CD4-positive, alpha-beta T cell treated with Interleukin-1 beta for 1 hour (primary cell): ENCODE data around the gene SBNO2.
"Not testable (repeated sequence)": the region's sequence is repeated elsewhere in the genome, so short reads cannot be mapped to it uniquely, and the experiment has no call there.

Experiments
- DNase-seq, 2 donors: peaks; one replicate each; pipeline ENCODE4 v3.0.0-alpha.2; 2020 to 2022

SBNO2 gene

DNA sequence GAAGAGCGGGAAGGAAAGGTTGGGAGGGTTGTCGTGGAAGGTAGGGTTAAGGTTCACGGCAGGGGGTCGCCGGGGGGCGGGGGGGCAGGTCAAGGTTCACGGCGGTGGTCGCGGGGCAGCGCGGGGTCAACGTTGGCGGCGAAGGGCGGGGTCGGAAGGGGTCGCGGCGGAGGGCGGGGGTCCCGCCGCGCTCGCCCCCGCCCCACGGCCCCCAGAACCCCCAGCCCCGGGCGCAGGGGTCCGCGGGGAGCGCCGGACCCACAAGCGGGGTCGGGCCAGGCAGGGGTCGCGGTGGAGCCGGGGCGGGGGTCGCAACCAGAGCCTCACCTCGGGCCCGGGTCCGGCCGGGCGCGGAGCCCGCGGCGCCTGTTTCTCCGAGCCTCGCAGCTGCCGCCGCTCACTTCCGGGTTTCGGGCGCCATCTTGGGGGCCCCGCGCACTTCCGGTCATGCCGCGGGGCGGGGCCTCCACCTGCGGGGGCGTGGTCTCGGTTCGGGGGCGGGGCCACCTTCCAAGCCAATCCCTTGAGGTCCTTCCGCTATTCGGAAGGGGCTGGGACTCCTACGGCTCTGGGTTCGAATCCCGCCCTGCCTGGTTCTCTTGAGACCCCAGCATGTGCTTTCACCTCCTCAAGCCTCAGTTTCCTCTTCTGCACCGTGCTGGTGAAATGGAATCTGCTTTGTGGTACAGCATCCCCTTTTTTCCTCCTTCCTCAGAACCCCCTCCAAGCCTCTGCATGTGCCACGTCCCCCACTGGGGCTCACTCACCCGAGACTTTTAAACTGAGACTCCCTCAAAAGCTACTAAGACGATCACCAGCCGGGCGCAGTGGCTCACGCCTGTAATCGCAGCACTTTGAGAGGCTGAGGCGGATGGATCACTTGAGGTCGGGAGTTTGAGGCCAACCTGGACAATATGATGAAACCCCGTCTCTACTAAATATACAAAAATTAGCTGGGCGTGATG is at the start of gene SBNO2:
TSS of gene SBNO2 (minus strand) at position 424 of the 965 bp plus-strand sequence. CDS start 19,992 bp downstream, outside the sequence.
- DNase-seq = peak; percentile 92

GRCh38 chr19:1223018-1223855 is 49.2 kb upstream of the SBNO2 start:
- DNase-seq = peak in 1 of 2 donors; percentile 34

- DNase-seq = no peak
These were observed 48.3 kb upstream of the SBNO2 start for GRCh38 chr19:1222394-1222793.

- DNase-seq = no peak
These were observed 47.8 kb upstream of the SBNO2 start for GRCh38 chr19:1221904-1222255.

DNA sequence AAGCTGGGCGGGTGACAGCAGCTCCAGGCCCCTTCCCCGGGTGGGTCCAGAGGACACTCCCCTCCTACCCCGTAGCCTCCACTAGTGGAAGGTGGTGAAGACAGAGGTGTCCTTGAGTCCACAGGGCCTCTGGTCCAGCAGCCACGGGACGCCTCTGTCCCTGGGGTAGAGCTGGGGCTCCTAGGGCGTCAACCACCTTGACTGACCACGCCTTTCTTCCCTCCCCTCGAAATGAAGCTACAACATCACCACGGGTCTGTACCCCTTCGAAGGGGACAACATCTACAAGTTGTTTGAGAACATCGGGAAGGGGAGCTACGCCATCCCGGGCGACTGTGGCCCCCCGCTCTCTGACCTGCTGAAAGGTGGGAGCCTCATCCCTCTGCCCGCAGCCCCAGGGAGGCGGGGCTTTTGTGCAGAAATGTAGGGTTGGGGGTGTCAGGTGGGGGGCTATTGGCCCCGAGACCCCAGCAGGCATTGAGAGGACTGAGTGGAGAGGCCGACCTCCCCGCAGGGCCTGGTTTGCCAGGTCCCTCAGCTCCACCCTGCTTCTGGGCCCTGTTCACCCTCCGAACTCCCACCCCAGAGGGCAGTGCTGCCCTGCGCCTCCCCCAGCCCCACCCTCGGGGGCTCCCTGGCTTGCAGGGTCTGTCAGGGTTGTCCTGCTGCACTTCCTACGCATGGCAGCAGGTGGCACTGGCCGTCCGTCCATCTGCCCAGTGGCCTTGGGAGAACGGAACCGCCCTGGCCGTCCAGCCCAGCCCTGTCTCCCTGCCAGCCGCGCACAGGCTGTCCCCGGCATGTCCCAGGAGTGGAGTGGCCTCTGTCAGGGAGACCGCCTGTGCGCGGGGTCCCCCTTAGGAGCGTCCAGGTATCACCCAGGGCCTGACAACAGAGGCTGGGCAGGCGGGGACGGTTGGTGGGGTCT is 47.2 kb upstream of the SBNO2 start:
- no peak for DNase-seq

DNA sequence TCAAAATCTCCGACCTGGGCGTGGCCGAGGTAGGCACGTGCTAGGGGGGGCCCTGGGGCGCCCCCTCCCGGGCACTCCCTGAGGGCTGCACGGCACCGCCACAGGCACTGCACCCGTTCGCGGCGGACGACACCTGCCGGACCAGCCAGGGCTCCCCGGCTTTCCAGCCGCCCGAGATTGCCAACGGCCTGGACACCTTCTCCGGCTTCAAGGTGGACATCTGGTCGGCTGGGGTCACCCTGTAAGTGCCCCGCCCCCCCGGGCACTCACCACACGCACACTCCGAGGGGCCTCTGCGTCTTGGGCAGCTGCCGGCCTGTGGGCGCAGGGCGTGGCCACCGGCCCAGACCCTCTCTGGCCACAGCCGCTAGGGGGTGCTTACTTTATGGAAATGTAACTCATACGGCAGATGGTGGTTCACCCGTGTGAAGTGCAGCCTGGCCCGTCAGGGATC is 46.4 kb upstream of the SBNO2 start:
- DNase-seq = no peak

DNA sequence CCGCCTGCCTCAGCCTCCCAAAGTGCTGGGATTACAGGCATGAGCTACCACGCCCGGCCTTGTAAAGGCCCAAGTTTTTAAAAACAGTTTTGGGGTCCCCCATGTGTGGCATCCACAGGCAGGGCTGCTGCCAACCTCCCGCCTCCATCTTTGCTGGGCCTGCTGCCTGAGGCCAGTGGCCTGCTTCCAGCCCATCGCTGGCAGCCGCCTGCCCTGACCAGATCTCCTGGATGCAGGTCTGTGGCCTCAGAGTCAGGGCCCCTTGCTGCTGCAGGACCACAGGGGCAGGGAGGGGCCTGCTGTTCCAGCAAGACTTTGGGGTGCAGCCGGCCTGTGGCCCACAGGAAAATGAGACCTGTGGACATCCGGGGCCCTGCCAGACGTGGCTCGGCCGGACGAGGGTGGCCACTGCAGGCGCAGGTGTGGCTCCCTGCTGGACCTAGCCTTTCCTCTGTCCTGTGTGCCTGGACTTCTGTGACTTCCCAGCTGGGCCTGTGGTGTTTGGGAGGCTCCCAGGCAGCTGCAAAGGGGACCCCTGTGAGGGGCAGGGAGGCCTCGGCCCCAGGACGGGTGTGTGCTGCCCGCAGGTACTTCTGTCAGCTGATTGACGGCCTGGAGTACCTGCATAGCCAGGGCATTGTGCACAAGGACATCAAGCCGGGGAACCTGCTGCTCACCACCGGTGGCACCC is 45.9 kb upstream of the SBNO2 start:
- no peak for DNase-seq

GRCh38 chr19:1218751-1219567 is 44.9 kb upstream of the SBNO2 start:
- no peak for DNase-seq

GRCh38 chr19:1217366-1217765 is 43.3 kb upstream of the SBNO2 start:
- no peak for DNase-seq

DNA sequence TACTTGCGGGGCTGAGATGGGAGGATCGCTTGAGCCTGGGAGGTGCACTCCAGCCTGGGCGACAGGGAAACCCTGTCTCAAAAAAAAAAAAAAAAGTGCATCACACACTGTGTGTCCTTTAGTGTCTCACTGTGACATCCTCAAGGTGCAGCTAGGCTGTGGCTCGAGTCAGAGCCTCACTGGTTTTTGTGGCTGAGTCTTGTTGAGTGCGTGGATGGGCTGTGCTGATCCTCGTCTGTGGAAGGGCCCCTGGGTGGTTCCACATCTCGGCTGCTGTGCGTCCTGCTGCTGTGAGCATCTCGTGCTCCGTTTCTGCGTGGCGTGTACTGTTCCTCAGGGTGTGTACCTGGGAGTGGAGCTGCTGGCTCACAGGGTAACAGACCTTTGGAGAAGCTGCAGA is 42.7 kb upstream of the SBNO2 start:
- DNase-seq = no peak

DNA sequence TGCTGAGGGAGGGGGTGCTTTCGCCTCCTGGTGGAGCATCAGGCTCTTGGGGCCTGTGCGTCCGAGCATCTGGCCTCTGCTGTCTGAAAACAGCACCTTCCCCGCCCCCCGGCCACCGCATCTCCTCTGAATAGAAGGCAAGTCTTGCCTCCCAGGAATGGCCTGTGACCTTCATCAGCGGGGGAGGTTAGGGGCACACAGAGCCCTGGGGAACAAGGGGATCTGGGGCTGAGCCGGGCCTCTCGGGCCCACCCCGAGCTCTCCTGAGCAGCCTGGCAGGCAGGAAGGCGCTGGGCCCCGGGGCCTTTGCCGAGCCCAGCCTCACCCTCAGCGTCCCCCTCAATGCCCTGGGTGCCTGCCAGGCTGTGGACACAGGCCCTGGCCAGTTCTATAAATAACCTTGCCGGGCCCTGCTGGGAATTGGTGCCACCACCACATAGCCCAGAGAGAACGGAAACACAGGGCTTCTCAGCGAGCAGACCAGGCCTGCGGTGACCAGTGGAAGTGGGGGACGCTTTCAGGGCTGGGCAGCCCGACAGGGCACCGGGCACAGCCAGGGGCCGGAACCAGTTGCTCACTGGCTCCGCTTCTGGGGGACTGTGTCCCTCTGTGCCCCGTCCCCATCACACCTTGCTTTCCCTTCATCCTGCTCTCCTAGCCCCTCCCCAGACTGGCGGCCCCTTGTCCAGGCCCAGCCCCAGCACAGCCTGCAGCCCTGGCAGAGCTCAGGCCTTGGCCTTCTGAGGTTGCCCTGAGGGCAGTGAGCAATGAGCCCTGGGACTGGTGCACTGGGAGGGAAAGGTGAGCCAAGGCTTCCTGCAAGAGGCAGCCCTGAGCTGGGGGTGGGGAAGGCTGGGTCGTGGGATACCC is 41.0 kb upstream of the SBNO2 start:
- DNase-seq = no peak

GRCh38 chr19:1214299-1214861 is 40.3 kb upstream of the SBNO2 start:
- no peak for DNase-seq

GRCh38 chr19:1213391-1214286 is 39.6 kb upstream of the SBNO2 start:
- DNase-seq = peak; percentile 74 to 82

DNA sequence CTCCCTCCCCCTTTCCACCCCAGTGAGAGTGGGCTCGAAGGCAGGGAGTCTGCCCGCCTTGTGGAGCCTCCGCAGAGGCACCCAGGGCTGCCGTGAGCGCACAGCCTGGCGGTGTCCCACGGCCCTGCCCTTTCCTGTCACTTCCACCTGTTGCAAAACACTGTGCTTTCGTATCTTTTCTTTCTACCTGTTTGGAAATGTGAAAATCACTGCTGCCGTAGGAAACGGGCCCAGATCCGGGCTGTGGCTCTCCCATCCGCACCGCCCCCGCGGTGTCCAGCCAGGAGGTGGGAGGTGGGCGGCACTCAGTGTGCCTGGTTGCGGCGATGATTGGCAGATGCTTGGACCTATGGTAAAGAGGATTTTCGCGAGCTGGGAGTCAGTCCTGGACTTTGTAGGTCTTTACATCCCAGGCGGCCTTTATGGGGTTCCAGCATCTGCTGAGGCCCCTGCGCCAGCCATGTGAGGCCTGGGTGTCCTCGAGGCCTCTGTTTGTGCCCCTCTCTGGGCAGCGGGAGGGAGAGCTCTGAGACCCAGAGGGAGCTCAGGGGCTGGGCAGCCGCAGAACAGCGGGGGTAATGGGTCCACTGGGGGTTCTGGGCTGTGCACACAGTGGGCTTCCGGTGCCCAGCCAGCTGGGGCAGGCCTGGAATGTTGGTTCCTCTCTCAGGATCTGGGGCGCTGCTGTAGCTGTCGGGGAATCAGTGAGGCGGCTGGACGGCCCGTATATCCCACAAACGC is 37.6 kb upstream of the SBNO2 start:
- no peak for DNase-seq

- no peak for DNase-seq
These were observed 36.1 kb upstream of the SBNO2 start for GRCh38 chr19:1210227-1210538.

DNA sequence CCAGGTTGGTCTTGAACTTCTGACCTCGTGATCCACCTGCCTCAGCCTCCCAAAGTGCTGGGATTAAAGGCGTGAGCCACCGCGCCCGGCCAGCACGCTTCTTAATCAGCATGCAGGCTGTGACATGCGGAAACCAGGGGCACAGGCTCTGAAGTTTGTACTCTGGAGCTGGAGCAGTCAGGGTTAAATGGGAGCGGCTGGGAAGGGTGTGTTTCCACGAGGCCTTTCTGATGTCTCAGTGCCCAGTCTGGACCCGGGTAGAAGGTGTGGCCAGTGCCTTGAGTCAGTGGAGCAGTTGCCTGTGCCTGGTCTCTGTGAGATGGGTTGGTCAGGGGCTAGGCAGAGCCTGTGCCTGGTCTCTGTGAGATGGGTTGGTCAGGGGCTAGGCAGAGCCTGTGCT is 34.8 kb upstream of the SBNO2 start:
- not testable (repeated sequence) for DNase-seq

DNA sequence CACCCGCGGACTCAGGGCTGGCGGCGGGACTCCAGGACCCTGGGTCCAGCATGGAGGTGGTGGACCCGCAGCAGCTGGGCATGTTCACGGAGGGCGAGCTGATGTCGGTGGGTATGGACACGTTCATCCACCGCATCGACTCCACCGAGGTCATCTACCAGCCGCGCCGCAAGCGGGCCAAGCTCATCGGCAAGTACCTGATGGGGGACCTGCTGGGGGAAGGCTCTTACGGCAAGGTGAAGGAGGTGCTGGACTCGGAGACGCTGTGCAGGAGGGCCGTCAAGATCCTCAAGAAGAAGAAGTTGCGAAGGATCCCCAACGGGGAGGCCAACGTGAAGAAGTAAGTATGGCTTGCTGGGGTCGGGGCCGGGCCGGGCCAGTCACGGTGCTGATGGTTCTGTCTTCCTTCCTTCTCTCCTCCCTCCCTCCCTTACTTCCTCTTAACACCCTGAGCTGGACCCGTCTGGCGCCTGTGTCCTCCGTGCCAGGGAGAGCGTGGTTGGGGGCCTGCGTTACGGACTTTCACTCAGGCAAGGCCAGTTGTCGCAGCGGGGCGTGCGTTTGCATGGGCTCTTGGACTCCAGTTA is 32.9 kb upstream of the SBNO2 start:
- DNase-seq = peak; percentile 26 to 49
